Nephron (organoid): ENCODE results near the gene SLCO1A2.

Experiments used
- H3K27ac Mint-ChIP-seq, 3 experiments: 2 replicates each; pipeline ENCODE4 v1.8.0; 2020; ENCODE audit warnings: mixed read lengths in 3 of 3, mild to moderate bottlenecking in 2 of 3, moderate library complexity in 1 of 3
- H3K27me3 Mint-ChIP-seq: 2 replicates; pipeline ENCODE4 v1.8.0; 2021; ENCODE audit warnings: low read depth, mild to moderate bottlenecking, moderate library complexity, mixed read lengths
- H3K36me3 Mint-ChIP-seq: 2 replicates; pipeline ENCODE4 v1.8.0; 2020; ENCODE audit warnings: low read depth, mixed read lengths
- H3K4me1 Mint-ChIP-seq: 2 replicates; pipeline ENCODE4 v1.8.0; 2020; ENCODE audit warnings: mixed read lengths
- H3K4me3 Mint-ChIP-seq, 3 experiments: 2 replicates each; pipeline ENCODE4 v1.8.0; 2020; ENCODE audit warnings: mild to moderate bottlenecking in 3 of 3, mixed read lengths in 3 of 3, moderate library complexity in 2 of 3
- H3K9me3 Mint-ChIP-seq: 2 replicates; pipeline ENCODE4 v1.8.0; 2020; ENCODE audit warnings: mixed read lengths
- TF ChIP-seq, protein P1 (sequence below), 3 experiments: fragments of 200-600 bp; sonication (generic); IDR thresholded peaks; one replicate each; pipeline ENCODE4 v1.5.0; 2021; ENCODE audit warnings: antibody characterized with exemption in 3 of 3; ENCODE audit not compliant: unreplicated experiment in 3 of 3

SLCO1A2 gene

DNA sequence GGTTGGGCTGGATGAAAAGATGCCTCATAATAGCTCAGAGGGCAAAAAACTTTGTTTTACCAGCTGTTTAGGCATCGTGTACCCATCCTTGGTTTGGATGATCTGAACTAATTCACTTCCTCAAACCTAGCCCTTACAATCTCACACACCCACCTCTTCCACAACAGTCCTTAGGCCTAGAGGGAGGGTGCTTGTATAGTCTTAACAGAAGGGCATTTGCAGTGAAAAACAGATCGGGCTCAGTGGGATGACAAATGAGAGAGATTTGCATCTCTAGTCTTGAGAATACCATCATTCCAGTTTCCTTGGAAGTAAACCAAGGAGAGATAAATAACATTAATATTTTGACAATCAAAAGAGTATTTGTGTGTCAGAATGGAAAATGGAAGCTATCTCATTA is 11.0 kb downstream of the SLCO1A2 start:
- H3K4me3 Mint-ChIP-seq = no peak overlapping the region
- no peaks in the 10 kb centered on the region for H3K27me3 Mint-ChIP-seq
- peaks cover 15% of the 10 kb centered on the region for H3K9me3 Mint-ChIP-seq
- H3K4me1 Mint-ChIP-seq = no peaks in the 10 kb centered on the region
- TF ChIP-seq, protein P1, sequence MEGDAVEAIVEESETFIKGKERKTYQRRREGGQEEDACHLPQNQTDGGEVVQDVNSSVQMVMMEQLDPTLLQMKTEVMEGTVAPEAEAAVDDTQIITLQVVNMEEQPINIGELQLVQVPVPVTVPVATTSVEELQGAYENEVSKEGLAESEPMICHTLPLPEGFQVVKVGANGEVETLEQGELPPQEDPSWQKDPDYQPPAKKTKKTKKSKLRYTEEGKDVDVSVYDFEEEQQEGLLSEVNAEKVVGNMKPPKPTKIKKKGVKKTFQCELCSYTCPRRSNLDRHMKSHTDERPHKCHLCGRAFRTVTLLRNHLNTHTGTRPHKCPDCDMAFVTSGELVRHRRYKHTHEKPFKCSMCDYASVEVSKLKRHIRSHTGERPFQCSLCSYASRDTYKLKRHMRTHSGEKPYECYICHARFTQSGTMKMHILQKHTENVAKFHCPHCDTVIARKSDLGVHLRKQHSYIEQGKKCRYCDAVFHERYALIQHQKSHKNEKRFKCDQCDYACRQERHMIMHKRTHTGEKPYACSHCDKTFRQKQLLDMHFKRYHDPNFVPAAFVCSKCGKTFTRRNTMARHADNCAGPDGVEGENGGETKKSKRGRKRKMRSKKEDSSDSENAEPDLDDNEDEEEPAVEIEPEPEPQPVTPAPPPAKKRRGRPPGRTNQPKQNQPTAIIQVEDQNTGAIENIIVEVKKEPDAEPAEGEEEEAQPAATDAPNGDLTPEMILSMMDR (IDR thresholded peaks at IDR 0.05; ENCODE audit: unreplicated experiment in 3 of 3) = no peak
- H3K36me3 Mint-ChIP-seq = no peaks in the 10 kb centered on the region
- H3K27ac Mint-ChIP-seq = no peak overlapping the region

DNA sequence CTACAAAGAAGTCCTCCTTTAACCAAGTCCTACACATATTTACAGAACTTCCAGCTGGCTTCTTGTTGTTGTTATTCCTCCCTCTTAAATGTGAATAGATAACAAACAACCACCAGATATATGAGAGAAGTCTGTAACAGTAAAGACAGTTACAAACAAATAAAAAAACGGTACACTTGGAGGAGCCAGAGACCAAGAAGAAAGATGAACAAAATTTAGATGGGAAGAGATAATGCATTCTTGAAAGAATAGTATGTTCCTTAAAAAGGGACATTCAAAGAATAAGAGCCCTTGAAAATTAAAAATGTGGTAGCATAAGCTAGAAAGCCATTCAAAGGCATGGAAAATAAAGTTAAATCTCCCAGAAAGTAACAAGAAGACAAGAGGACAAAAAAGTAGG is 25.9 kb downstream of the SLCO1A2 start:
- TF ChIP-seq, protein P1 (IDR thresholded peaks at IDR 0.05; ENCODE audit: unreplicated experiment in 3 of 3) = no peak
- Mint-ChIP-seq H3K4me1 (no peaks in the 10 kb centered on the region), H3K4me3 (no peak overlapping the region), H3K27me3 (no peaks in the 10 kb centered on the region), H3K9me3 (no peaks in the 10 kb centered on the region), H3K27ac (no peak overlapping the region), H3K36me3 (no peaks in the 10 kb centered on the region)

DNA sequence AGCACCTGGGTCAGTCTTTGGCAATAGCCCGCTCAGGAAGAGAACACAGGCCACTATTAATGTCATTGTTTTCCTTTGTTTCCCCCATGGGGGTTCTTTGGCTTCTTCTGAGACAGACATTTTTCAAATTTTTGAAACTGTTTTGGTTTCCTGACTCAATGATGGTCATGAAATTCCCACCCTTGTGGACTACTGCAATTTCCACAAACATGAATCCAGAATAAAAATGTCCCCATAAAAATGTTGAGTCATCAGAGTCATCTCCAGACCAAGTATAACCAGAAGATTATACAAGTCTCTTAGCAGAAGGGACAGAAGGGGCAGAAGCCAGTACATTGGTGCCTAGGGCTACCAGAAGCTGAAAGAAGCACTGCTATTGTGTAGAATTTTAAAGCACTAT is 29.1 kb downstream of the SLCO1A2 start:
- no peaks in the 10 kb centered on the region for H3K27me3 Mint-ChIP-seq
- H3K9me3 Mint-ChIP-seq = no peaks in the 10 kb centered on the region
- no peak overlapping the region for H3K4me3 Mint-ChIP-seq
- no peak overlapping the region for H3K27ac Mint-ChIP-seq
- TF ChIP-seq, protein P1 (IDR thresholded peaks at IDR 0.05; ENCODE audit: unreplicated experiment in 3 of 3) = no peak
- H3K36me3 Mint-ChIP-seq = no peaks in the 10 kb centered on the region
- H3K4me1 Mint-ChIP-seq = no peaks in the 10 kb centered on the region

DNA sequence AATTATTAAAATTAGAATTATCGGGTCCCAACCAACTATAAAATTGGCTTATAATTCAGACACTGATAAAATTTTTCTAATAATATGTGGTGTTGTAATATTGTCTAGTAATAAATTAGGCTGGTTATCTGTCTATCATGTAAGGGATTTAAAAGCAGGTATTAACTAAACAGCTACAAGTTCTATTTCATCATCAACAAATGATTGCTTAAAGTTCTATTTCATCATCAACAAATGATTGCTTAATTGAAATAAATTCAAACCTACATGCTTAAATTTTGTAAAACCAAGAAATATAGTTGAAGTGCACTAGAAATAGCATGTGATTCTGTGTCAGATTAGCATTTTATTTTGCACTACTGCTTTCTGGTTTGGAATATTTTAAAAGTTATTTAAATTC is 34.1 kb downstream of the SLCO1A2 start:
- TF ChIP-seq, protein P1 (IDR thresholded peaks at IDR 0.05; ENCODE audit: unreplicated experiment in 3 of 3) = no peak
- Mint-ChIP-seq H3K9me3 (no peaks in the 10 kb centered on the region), H3K27me3 (no peaks in the 10 kb centered on the region), H3K36me3 (no peaks in the 10 kb centered on the region), H3K4me3 (no peak overlapping the region), H3K4me1 (no peaks in the 10 kb centered on the region), H3K27ac (no peak overlapping the region)

DNA sequence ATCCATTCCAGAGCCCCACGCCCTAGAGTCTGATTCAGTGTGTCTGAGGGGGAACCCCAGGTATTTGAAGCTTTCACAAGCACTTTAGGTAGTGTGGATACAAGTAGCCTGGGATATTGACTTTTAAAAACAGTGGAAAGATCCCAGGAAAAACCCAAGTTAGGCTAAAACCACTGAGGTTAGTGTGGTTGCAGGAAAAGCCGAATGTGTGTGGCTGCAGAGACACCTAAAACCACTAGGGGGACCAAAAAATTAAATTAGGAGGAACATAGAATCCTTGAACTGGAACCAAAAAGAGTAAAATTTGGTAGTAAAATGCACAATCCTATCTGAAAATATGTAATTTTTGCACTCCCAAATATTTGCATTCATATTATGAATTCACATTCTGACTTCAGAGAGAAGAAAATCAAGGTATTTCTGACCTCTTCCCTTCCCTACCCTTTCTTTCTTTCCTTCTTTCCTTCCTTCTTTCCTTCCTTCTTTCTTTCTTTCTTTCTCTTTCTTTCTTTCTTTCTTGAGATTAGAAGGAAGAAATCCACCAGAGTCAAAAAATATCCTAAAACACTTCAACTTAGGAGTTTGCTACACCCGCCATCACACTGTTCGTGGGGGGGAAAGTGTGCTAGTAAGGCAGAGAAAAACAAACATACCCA is 37.8 kb downstream of the SLCO1A2 start:
- H3K36me3 Mint-ChIP-seq = no peaks in the 10 kb centered on the region
- TF ChIP-seq, protein P1 (IDR thresholded peaks at IDR 0.05; ENCODE audit: unreplicated experiment in 3 of 3) = peak; percentile 64 to 74 (median 70)
- no peak overlapping the region for H3K4me3 Mint-ChIP-seq
- no peaks in the 10 kb centered on the region for H3K9me3 Mint-ChIP-seq
- H3K27me3 Mint-ChIP-seq = no peaks in the 10 kb centered on the region
- no peaks in the 10 kb centered on the region for H3K4me1 Mint-ChIP-seq
- no peak overlapping the region for H3K27ac Mint-ChIP-seq

DNA sequence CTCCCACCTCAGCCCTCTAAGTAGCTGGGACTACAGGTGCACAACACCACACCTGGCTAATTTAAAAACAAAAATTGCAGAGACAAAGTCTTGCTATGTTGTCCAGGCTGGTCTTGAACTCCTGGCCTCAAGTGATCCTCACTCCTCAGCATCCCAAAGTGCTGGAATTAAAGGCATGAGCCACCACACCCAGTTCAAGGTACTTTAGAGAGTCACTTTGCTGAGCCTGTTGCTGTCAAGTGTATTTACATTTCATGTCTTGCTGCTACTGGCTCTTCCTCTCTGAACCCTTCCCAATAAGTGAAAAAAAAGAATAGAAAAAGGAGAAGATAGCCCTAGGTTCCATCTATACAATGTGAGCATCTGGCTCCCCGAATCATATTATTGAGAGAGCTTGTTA is 38.4 kb downstream of the SLCO1A2 start:
- Mint-ChIP-seq H3K9me3 (no peaks in the 10 kb centered on the region), H3K4me3 (no peak overlapping the region), H3K27ac (no peak overlapping the region), H3K27me3 (no peaks in the 10 kb centered on the region), H3K36me3 (no peaks in the 10 kb centered on the region), H3K4me1 (no peaks in the 10 kb centered on the region)
- TF ChIP-seq, protein P1 (IDR thresholded peaks at IDR 0.05; ENCODE audit: unreplicated experiment in 3 of 3) = no peak
